H1 (cell line): ENCODE measurements around the gene CHRDL2. TPM values are rescaled to one million over a fixed set of nuclear protein-coding genes. Genes with fewer than 3 reads are reported as not detected.

Experiments
- CBX5 ChIP-seq: fragments of 300-800, 300-1000 bp; sonication (generic); IDR thresholded peaks from 2 replicates; pipeline ENCODE4 v1.7.1; 2016; ENCODE audit warnings: antibody characterized with exemption, low read length, low read depth
- CEBPB ChIP-seq: IDR thresholded peaks from 2 replicates; pipeline ENCODE4 v1.6.1; 2012; ENCODE audit warnings: low read depth, low read length
- CREB1 ChIP-seq: IDR thresholded peaks from 2 replicates; pipeline ENCODE4 v1.6.1; 2012; ENCODE audit warnings: inconsistent platforms
- EZH2 ChIP-seq: fragments of 200-600 bp; sonication (generic); IDR thresholded peaks from 2 replicates; pipeline ENCODE4 v1.7.1; 2012; ENCODE audit warnings: low read depth, mild to moderate bottlenecking, moderate library complexity, low read length, inconsistent platforms; ENCODE audit not compliant: severe bottlenecking
- GTF2F1 ChIP-seq: IDR thresholded peaks from 2 replicates; pipeline ENCODE4 v1.6.1; 2012; ENCODE audit warnings: low read depth, low read length, improper control_type of control experiment, borderline replicate concordance
- HDAC2 ChIP-seq, 2 experiments: fragments of 300-600 bp in 1 of 2; sonication (generic) in 1 of 2; IDR thresholded peaks; 2 replicates each; pipeline ENCODE4 v1.6.1; 2011 to 2012; ENCODE audit warnings: low read depth in 2 of 2, low read length in 2 of 2, mild to moderate bottlenecking in 2 of 2, moderate library complexity in 2 of 2, borderline replicate concordance in 1 of 2, inconsistent platforms in 1 of 2
- JUN ChIP-seq: IDR thresholded peaks from 2 replicates; pipeline ENCODE4 v1.6.1; 2011; ENCODE audit warnings: low read depth, mild to moderate bottlenecking, improper control_type of control experiment, low read length
- JUND ChIP-seq: IDR thresholded peaks from 2 replicates; pipeline ENCODE4 v1.6.1; 2011; ENCODE audit warnings: mild to moderate bottlenecking, improper control_type of control experiment, low read length
- POLR2AphosphoS5 ChIP-seq: IDR thresholded peaks from 2 replicates; pipeline ENCODE4 v1.6.1; 2011; ENCODE audit warnings: low read depth, low read length
- polyA plus RNA-seq, 7 experiments: library from polyadenylated mRNA; depleted of rRNA in 3 of 7; stranded (reverse) in 5 of 7; unstranded in 2 of 7; fragments of >200 nt in 5 of 7; fragments of 200-250 nt in 2 of 7; gene quantifications; 1 replicate in 5 of 7; 2 replicates in 1 of 7; 4 replicates in 1 of 7; pipeline versions ENCODE4 v1.2.1 to v1.2.3, GENCODE V29; 2011 to 2013; ENCODE audit warnings: missing spikeins in 2 of 7, mixed read lengths in 2 of 7
- total RNA-seq: library from RNA; stranded (reverse); fragmentation: NEBNext Ultra II Directional; extraction: Animal tissue kit (Norgen Biotek cat#: 25700); gene quantifications from 2 replicates; pipeline ENCODE4 v1.2.1, GENCODE V29; 2021
- TF ChIP-seq, protein P1 (sequence below): fragments of 300-600 bp; sonication (generic); IDR thresholded peaks from 2 replicates; pipeline ENCODE4 v1.7.1; 2012; ENCODE audit warnings: low read length, moderate library complexity, mild to moderate bottlenecking, inconsistent platforms; ENCODE audit not compliant: insufficient replicate concordance

The CHRDL2 gene
- total and polyA plus RNA-seq, 2 of the 8 experiments (the other 6 are each of a cell fraction or from before 2014, with no cell fraction given): 0.26 to 0.48 TPM

DNA sequence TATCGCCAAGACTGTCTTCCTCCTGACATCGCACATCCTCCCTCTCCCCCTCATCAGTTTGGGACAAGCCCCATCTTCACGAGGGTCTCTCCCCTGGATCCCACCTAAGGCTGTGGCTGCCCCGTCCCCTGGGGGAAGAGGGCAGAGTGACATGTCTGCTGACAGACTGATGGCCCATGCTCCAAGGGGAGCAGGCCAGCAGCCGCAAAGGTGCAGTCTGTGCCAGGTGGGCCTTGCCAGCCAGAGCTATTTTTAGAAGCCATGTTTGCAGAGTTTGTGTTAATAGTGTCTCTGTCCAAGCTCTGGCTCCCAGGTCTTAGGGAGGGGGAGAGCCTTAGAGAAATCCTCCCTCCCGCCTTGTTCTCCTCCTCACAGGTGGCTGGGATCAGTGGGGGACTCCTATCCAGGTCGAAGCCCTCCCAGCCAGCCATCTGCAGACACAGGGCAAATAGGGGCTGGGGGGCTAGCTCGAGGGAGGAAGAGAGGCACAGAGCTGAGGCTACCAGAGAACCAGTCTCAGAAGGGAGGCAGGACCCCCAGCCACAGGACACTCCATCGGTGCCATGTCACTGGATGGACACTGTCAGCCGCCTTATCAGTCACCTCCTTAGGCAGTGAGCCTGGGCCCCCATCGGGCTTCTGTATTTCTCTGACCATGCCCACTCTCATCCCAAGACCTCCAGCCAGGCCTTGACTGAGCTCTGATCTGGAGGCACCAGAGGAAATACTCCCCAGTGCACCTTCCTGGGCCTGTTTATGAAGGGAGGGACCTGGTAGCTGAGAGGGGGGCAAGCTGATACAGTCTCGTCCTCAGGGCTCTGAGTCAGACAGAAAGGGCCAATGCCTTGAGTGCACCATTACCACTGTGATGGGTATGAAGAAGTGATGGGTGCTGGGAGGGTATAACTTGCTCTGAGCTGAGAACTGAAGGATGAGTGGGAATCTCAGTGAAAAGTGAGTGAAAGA lies 49.3 kb downstream of the CHRDL2 start (continued):
- TF ChIP-seq, protein P1, sequence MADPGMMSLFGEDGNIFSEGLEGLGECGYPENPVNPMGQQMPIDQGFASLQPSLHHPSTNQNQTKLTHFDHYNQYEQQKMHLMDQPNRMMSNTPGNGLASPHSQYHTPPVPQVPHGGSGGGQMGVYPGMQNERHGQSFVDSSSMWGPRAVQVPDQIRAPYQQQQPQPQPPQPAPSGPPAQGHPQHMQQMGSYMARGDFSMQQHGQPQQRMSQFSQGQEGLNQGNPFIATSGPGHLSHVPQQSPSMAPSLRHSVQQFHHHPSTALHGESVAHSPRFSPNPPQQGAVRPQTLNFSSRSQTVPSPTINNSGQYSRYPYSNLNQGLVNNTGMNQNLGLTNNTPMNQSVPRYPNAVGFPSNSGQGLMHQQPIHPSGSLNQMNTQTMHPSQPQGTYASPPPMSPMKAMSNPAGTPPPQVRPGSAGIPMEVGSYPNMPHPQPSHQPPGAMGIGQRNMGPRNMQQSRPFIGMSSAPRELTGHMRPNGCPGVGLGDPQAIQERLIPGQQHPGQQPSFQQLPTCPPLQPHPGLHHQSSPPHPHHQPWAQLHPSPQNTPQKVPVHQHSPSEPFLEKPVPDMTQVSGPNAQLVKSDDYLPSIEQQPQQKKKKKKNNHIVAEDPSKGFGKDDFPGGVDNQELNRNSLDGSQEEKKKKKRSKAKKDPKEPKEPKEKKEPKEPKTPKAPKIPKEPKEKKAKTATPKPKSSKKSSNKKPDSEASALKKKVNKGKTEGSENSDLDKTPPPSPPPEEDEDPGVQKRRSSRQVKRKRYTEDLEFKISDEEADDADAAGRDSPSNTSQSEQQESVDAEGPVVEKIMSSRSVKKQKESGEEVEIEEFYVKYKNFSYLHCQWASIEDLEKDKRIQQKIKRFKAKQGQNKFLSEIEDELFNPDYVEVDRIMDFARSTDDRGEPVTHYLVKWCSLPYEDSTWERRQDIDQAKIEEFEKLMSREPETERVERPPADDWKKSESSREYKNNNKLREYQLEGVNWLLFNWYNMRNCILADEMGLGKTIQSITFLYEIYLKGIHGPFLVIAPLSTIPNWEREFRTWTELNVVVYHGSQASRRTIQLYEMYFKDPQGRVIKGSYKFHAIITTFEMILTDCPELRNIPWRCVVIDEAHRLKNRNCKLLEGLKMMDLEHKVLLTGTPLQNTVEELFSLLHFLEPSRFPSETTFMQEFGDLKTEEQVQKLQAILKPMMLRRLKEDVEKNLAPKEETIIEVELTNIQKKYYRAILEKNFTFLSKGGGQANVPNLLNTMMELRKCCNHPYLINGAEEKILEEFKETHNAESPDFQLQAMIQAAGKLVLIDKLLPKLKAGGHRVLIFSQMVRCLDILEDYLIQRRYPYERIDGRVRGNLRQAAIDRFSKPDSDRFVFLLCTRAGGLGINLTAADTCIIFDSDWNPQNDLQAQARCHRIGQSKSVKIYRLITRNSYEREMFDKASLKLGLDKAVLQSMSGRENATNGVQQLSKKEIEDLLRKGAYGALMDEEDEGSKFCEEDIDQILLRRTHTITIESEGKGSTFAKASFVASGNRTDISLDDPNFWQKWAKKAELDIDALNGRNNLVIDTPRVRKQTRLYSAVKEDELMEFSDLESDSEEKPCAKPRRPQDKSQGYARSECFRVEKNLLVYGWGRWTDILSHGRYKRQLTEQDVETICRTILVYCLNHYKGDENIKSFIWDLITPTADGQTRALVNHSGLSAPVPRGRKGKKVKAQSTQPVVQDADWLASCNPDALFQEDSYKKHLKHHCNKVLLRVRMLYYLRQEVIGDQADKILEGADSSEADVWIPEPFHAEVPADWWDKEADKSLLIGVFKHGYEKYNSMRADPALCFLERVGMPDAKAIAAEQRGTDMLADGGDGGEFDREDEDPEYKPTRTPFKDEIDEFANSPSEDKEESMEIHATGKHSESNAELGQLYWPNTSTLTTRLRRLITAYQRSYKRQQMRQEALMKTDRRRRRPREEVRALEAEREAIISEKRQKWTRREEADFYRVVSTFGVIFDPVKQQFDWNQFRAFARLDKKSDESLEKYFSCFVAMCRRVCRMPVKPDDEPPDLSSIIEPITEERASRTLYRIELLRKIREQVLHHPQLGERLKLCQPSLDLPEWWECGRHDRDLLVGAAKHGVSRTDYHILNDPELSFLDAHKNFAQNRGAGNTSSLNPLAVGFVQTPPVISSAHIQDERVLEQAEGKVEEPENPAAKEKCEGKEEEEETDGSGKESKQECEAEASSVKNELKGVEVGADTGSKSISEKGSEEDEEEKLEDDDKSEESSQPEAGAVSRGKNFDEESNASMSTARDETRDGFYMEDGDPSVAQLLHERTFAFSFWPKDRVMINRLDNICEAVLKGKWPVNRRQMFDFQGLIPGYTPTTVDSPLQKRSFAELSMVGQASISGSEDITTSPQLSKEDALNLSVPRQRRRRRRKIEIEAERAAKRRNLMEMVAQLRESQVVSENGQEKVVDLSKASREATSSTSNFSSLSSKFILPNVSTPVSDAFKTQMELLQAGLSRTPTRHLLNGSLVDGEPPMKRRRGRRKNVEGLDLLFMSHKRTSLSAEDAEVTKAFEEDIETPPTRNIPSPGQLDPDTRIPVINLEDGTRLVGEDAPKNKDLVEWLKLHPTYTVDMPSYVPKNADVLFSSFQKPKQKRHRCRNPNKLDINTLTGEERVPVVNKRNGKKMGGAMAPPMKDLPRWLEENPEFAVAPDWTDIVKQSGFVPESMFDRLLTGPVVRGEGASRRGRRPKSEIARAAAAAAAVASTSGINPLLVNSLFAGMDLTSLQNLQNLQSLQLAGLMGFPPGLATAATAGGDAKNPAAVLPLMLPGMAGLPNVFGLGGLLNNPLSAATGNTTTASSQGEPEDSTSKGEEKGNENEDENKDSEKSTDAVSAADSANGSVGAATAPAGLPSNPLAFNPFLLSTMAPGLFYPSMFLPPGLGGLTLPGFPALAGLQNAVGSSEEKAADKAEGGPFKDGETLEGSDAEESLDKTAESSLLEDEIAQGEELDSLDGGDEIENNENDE: no peak
- no peak for TF ChIP-seq HDAC2 (IDR thresholded peaks at IDR 0.05; ENCODE audit: borderline replicate concordance in 1 of 2, low read depth in 2 of 2, low read length in 2 of 2)
- TF ChIP-seq CBX5: no peak
- no peak for TF ChIP-seq JUN
- no peak for TF ChIP-seq GTF2F1
- no peak for TF ChIP-seq JUND
- TF ChIP-seq POLR2AphosphoS5: no peak
- no peak for TF ChIP-seq EZH2
- no peak for TF ChIP-seq CEBPB
- no peak for TF ChIP-seq CREB1
